OCI-M2 (cell line): Measurements from ENCODE around the gene ST6GALNAC3.

Source experiments
- DNase-seq: peaks from one replicate; lab custom pipeline; 2025; ENCODE audit not compliant: unreplicated experiment; lab: John Stamatoyannopoulos, UW

The ST6GALNAC3 gene

DNA sequence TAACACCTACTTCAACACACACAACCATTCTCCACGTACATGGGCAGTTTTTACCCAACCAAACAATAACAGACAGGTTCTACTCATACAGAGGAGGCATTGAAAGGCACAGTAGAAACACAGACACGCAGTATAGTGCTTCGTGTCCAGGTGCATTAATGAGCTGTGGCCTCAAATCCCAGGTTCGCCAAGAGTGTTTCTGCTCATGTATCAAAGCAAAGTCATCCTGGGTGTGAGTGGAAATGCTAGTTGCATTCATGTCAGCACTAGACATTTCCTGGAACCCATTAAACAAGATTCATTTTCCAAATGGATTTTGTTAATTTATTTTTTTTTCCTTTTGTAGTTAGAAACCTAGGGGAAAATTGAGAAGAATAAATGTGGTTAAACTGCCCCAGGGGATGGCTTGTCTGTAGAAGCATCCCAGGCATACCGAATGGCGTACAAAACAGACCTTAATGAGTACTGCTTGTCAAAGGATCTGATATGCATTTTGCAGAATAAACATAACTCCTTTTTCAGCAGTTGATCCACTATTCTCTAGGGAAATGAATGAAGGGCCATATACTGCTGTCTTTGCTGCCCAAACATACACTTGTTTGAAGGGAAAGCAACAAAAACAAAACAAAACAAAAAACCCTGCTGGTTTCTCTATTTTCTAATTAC lies 494.2 kb downstream of the ST6GALNAC3 start:
- DNase-seq: no peak

DNA sequence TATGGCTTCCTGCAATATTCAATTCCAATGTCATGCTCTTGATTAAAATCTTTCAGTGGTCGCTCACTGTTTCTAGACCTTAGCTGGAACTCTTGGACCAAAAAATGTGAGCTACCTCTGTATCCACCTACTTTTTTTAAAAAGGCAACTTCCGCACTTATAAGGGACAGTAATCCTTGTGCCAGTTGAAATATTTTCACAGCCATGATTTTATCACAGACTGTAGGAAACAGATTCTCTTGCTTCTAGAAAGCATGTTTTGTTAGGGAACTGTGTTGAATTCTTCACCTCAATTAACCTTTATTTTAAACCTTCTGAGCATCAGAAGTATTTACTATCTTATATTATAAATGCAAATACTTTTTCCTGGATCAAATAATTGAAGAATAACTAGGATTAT lies 496.7 kb downstream of the ST6GALNAC3 start:
- no peak for DNase-seq

DNA sequence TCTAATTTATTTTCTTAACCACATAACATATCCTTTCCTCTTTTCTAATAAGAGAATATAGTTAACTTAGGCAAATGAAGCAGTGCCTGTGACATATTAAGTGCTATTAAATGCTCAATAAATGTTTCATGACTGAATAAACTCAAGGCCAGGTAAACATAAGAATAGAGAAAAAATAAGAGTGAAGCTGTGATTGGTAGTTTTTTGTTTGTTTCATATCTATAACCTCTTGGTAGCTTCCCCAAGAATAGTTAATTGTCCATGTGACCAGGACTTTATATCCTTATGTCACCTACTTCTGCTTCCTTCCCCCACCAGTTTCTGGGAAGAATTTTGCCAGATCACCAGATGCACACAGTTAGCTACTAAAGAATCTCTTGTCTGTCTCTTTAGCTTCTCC lies 497.7 kb downstream of the ST6GALNAC3 start:
- DNase-seq: no peak

GRCh38 chr1:76576876-76577524 lies 502.5 kb downstream of the ST6GALNAC3 start:
- no peak for DNase-seq

- DNase-seq: no peak
Measured at GRCh38 chr1:76577525-76578185, 503.1 kb downstream of the ST6GALNAC3 start.

GRCh38 chr1:76580206-76580605 lies 505.7 kb downstream of the ST6GALNAC3 start:
- DNase-seq: no peak

DNA sequence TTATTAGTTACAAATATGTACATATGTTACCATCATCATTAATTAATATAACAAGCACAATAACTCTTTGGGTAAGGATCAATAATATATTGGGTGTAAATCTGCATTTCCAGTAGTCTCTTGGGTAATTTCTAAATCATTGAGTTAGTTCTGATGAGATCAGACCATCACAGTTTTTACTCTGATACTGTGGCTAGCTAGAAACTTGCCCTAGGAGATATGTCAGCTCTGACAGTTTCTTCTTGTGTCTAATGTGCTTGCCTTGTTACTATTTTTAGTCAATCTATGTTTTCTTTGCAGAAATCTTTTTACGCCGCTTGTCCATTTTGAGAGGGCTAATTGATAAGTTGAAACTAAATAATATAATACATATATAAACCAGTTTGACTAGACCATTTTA lies 507.2 kb downstream of the ST6GALNAC3 start:
- DNase-seq: no peak

DNA sequence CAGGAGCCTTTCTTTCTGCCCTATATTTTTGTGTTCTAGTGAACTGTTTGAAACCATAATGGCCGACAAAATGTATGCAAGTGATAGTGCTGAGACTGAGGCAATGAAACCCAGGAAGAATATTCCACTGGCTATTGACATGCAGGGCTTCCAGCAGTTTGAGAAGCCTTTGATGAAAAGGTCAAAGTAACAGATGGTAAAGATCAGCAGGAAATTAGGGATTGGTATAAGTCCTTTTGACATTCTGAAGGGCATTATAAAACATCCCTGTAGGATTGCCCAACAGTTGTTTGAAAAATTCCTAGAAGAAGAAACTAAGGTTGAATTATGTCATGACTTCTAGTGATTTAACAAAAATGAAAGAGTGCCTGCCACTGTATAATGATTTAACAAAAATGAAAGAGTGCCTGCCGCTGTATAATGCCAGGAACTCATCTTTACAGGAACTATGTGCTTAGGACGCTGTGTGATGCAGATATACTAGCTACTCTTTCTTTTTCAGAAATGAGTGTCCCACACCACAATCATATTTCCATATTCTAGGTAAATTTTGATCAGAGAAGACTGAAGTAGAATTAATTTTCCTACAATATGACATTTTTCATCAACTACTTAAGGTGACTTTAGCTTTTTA lies 508.8 kb downstream of the ST6GALNAC3 start:
- DNase-seq: no peak

GRCh38 chr1:76583875-76584477 lies 509.4 kb downstream of the ST6GALNAC3 start:
- DNase-seq: no peak

DNA sequence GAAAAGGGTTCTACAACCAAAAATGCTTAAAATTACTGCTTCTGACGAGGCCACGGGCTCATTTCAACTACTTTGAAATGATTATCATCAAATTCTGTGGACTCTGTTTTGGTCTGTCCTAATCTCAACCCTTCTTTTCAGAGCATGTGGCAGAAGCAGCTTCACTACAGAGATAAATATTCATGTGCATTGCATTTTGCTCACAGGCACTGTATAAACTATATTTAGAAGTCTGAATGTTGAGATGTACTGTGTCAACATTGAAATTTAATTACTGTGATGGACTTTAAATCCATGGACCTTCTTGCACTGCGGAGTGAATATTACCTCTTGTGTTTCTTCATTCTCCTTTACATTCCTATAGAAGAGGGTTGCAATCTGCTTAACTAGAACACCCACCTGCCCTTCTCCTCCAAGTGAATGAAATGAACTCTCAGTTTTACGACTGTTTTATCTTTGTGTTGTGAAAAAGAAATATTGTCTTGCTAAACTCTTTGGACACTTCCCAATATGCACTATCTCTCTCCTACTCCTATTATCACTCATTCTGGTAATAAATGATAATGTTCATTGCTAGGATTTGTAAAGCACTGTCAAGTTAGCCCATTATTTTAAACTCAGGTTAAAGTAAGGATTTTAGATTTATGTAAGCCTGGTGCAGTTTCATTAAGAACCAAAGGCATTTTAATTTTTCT lies 511.6 kb downstream of the ST6GALNAC3 start:
- no peak for DNase-seq

DNA sequence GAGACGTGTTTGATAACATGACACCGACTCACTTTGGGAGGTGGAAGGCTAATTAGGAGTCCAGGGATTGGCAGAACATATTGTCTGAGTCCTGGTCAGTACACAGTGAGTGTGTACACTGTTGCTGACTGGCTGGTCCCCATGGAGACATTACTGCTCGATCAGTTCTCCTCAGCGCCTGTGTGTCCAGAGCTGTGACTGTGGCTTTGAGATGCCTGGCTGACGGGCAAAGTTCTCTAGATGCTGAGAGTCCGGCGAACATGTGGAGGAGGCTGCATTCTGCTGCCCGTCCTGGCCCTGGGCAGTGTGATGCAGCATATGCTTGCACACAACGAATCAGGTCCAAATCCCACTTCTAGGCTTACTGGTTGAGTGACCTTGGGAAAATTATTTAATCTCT lies 512.7 kb downstream of the ST6GALNAC3 start:
- no peak for DNase-seq

GRCh38 chr1:76591461-76591860 lies 516.9 kb downstream of the ST6GALNAC3 start:
- no peak for DNase-seq

- DNase-seq: no peak
Measured at GRCh38 chr1:76591963-76592362, 517.4 kb downstream of the ST6GALNAC3 start.

DNA sequence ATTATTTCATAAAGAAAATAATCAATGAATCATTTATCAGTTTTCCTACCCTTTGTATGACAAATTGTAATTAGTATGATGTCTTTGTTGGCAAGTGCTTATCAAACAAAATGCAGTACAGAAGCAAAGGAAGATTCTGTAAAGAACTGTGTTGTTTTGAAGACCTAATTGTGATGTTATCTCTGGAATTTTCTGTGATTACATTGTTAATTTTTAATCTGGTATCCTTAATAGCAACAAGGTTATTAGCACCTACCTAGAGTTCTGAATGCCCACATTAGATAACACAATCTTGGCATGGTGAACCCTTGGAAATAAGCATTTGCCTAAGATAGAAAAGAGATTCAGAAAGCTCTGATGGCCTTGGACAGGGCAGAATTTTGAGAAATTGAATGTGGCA lies 518.6 kb downstream of the ST6GALNAC3 start:
- no peak for DNase-seq

DNA sequence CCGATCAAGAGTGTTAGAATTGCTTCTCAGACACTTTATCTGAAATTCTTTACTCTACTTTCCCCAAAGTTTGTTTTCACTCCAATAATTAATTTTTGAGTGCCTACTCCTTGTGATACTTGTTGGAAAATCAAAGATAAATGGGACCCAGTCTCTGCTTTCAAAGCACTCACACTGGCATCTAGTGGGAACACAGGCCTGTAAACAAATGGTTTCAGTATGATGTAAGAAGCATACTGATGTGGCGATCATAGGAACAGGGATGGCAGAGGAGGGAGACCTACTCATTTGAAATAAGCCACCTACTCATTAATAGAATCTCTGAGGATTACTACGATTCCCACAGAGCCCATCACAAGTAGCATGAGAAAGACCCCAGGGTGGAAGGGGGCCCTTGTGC lies 519.1 kb downstream of the ST6GALNAC3 start:
- no peak for DNase-seq

DNA sequence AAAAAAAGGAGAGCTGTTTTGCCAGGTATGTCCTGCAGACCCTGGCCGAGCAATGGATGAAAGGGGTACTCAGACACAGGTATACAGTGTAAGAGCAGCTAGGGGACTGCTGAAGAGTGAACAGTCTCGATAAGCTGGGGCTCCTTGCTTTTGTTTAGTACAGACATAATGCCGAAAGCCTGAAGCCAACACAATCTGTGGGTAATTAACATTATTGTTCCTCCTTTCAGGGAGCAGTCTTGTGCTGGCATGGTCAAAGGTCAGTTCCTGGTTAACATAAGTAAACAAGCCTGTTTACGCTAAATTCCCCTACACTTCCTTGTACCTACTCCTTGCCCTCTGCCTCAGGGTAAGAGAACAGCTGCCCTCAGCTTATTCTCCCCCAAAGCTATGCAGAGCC lies 520.5 kb downstream of the ST6GALNAC3 start:
- DNase-seq: no peak

- no peak for DNase-seq
Measured at GRCh38 chr1:76601465-76601864, 526.9 kb downstream of the ST6GALNAC3 start.

- DNase-seq: peak; percentile 26
Measured at GRCh38 chr1:76607717-76608116, 533.2 kb downstream of the ST6GALNAC3 start.

- no peak for DNase-seq
Measured at GRCh38 chr1:76611770-76612445, 537.4 kb downstream of the ST6GALNAC3 start.

GRCh38 chr1:76613886-76614285 lies 539.3 kb downstream of the ST6GALNAC3 start:
- no peak for DNase-seq
